HepG2 (cell line): Measurements from ENCODE around the gene NATD1. TPM values are rescaled to one million over a fixed set of nuclear protein-coding genes. Genes with fewer than 3 reads are reported as not detected.
A peak's percentile ranks its signal among the peaks of the same experiment; 100 is the strongest.

ENCODE experiments used
- CBX1 ChIP-seq: IDR thresholded peaks from one replicate; pipeline ENCODE4 v1.6.1; 2016; ENCODE audit warnings: antibody characterized with exemption, low read depth
- ELF1 ChIP-seq: sonication (generic); formaldehyde crosslinking; IDR thresholded peaks from 2 replicates; pipeline ENCODE4 v1.4.0; 2020; ENCODE audit warnings: missing genetic modification reagents
- IRF2 ChIP-seq: IDR thresholded peaks from 2 replicates; pipeline ENCODE4 v1.6.1; 2018; ENCODE audit warnings: missing genetic modification reagents, missing compliant biosample characterization
- JUND ChIP-seq: sonication (generic); formaldehyde crosslinking; IDR thresholded peaks from 2 replicates; pipeline ENCODE4 v1.8.0; 2022; ENCODE audit warnings: mild to moderate bottlenecking, missing genetic modification reagents
- KDM5A ChIP-seq: fragments of 200-600 bp; sonication (generic); IDR thresholded peaks from 2 replicates; pipeline ENCODE4 v1.7.0; 2018; ENCODE audit warnings: antibody characterized with exemption, mild to moderate bottlenecking, low read length, borderline replicate concordance
- NFIB ChIP-seq: sonication (generic); formaldehyde crosslinking; IDR thresholded peaks from 2 replicates; pipeline ENCODE4 v1.9.0; 2021; ENCODE audit warnings: missing genetic modification reagents, mild to moderate bottlenecking, borderline replicate concordance
- SMAD1 ChIP-seq: sonication (generic); formaldehyde crosslinking; IDR thresholded peaks from 2 replicates; pipeline ENCODE4 v1.4.0; 2020; ENCODE audit warnings: missing genetic modification reagents, low read depth, mild to moderate bottlenecking, borderline replicate concordance
- TP53 ChIP-seq: sonication (generic); formaldehyde crosslinking; conservative IDR thresholded peaks from 2 replicates; pipeline ENCODE4 v1.4.0; 2020; ENCODE audit warnings: missing genetic modification reagents
- ZNF331 ChIP-seq: sonication (generic); formaldehyde crosslinking; IDR thresholded peaks from 2 replicates; pipeline ENCODE4 v1.4.0; 2020; ENCODE audit warnings: missing genetic modification reagents
- ZNF430 ChIP-seq: sonication (generic); formaldehyde crosslinking; IDR thresholded peaks from 2 replicates; pipeline ENCODE4 v1.9.0; 2021; ENCODE audit warnings: mild to moderate bottlenecking, missing genetic modification reagents
- ZNF598 ChIP-seq: sonication (generic); formaldehyde crosslinking; IDR thresholded peaks from 2 replicates; pipeline ENCODE4 v1.5.1; 2020; ENCODE audit warnings: mild to moderate bottlenecking, missing genetic modification reagents, borderline replicate concordance
- ZNF605 ChIP-seq: sonication (generic); formaldehyde crosslinking; IDR thresholded peaks from 2 replicates; pipeline ENCODE4 v1.8.0; 2022; ENCODE audit warnings: mild to moderate bottlenecking, missing genetic modification reagents
- polyA plus RNA-seq, 8 experiments: library from polyadenylated mRNA; depleted of rRNA in 3 of 8; stranded (reverse) in 7 of 8; unstranded in 1 of 8; fragments of >200 nt; fragmentation: Illumina TruSeq in 4 of 8; extraction: Trizol in 4 of 8; gene quantifications; 2 replicates each; pipeline versions ENCODE4 v1.2.1 to v1.2.3, GENCODE V29; 2011 to 2016; ENCODE audit warnings: low read depth in 4 of 8, missing spikeins in 1 of 8, mixed read lengths in 1 of 8; ENCODE audit not compliant: insufficient read depth in 1 of 8
- total RNA-seq, 5 experiments: library from RNA; depleted of rRNA; stranded (reverse); fragments of >200 nt; fragmentation: Illumina TruSeq; extraction: Trizol; gene quantifications; 2 replicates each; pipeline ENCODE4 v1.2.3, GENCODE V29; 2016; ENCODE audit warnings: low read depth in 1 of 5
- TF ChIP-seq, protein P1 (sequence below): IDR thresholded peaks from 2 replicates; pipeline ENCODE4 v1.6.1; 2016; ENCODE audit warnings: mild to moderate bottlenecking
- TF ChIP-seq, protein P2 (sequence below): sonication (generic); formaldehyde crosslinking; IDR thresholded peaks from 2 replicates; pipeline ENCODE4 v1.5.1; 2020; ENCODE audit warnings: missing genetic modification reagents, mild to moderate bottlenecking, borderline replicate concordance
- TF ChIP-seq, protein P3 (sequence below): sonication (generic); formaldehyde crosslinking; IDR thresholded peaks from 2 replicates; pipeline ENCODE4 v1.5.0; 2020; ENCODE audit warnings: mild to moderate bottlenecking, missing genetic modification reagents, borderline replicate concordance
- TF ChIP-seq, protein P4 (sequence below): sonication (generic); formaldehyde crosslinking; IDR thresholded peaks from 2 replicates; pipeline ENCODE4 v1.8.0; 2022; ENCODE audit warnings: mild to moderate bottlenecking, missing genetic modification reagents, moderate library complexity
- TF ChIP-seq, protein P5 (sequence below): sonication (generic); formaldehyde crosslinking; IDR thresholded peaks from 2 replicates; pipeline ENCODE4 v1.4.0; 2020; ENCODE audit warnings: mild to moderate bottlenecking, low read depth, missing genetic modification reagents

The NATD1 gene
- total and polyA plus RNA-seq, 2 of the 13 experiments (the other 11 are each of a cell fraction or from before 2014, with no cell fraction given), result 0.31 to 2.3 TPM

DNA sequence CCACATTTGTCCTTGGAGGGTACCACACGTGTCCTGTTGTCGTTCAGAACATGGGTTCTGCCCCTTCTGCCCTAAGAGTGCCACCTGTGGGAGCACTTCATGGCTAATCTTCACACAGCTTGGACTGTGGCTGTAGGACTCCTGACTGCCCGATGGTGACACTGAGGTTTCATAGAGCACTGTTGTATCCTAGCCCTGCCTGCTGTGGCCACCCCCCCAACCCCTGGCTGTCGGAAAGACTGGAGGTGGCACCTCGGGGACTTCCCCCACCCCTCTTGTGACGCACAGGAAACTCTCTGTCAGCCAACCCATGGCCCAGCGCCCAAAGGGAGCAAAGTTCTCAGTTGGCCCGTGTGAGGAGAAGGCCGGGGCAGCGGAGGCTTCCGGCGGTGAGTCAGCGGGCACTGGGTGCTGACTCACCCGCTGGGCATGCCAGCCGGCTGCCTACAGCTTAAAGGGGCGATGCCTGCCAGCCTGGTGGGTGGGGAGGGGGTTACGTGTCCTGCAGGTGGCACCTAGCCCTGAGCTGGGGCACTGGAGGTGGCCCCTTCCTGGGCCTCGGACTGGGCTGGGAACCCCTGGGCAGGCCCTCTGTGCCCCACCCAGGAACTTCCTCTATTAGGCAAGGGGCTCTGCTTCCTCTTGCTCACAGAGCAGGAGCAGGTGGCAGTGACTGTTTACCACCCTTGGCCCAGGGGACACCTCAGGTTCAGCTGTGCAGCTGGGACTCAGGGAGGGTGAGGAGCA is 34.7 kb upstream of the NATD1 start (continued):
- TF ChIP-seq, protein P1, sequence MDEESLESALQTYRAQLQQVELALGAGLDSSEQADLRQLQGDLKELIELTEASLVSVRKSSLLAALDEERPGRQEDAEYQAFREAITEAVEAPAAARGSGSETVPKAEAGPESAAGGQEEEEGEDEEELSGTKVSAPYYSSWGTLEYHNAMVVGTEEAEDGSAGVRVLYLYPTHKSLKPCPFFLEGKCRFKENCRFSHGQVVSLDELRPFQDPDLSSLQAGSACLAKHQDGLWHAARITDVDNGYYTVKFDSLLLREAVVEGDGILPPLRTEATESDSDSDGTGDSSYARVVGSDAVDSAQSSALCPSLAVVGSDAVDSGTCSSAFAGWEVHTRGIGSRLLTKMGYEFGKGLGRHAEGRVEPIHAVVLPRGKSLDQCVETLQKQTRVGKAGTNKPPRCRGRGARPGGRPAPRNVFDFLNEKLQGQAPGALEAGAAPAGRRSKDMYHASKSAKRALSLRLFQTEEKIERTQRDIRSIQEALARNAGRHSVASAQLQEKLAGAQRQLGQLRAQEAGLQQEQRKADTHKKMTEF, result peak; percentile 86; the same call in 1 of the 2 replicates
- TF ChIP-seq CBX1, result no peak
- TF ChIP-seq ZNF430 (CRISPR knock-in tag), result peak; percentile 58; the same call in 1 of the 2 replicates
- TF ChIP-seq JUND (CRISPR knock-in tag), result peak; percentile 97
- TF ChIP-seq, protein P2, sequence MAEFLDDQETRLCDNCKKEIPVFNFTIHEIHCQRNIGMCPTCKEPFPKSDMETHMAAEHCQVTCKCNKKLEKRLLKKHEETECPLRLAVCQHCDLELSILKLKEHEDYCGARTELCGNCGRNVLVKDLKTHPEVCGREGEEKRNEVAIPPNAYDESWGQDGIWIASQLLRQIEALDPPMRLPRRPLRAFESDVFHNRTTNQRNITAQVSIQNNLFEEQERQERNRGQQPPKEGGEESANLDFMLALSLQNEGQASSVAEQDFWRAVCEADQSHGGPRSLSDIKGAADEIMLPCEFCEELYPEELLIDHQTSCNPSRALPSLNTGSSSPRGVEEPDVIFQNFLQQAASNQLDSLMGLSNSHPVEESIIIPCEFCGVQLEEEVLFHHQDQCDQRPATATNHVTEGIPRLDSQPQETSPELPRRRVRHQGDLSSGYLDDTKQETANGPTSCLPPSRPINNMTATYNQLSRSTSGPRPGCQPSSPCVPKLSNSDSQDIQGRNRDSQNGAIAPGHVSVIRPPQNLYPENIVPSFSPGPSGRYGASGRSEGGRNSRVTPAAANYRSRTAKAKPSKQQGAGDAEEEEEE, result no peak
- TF ChIP-seq, protein P3, sequence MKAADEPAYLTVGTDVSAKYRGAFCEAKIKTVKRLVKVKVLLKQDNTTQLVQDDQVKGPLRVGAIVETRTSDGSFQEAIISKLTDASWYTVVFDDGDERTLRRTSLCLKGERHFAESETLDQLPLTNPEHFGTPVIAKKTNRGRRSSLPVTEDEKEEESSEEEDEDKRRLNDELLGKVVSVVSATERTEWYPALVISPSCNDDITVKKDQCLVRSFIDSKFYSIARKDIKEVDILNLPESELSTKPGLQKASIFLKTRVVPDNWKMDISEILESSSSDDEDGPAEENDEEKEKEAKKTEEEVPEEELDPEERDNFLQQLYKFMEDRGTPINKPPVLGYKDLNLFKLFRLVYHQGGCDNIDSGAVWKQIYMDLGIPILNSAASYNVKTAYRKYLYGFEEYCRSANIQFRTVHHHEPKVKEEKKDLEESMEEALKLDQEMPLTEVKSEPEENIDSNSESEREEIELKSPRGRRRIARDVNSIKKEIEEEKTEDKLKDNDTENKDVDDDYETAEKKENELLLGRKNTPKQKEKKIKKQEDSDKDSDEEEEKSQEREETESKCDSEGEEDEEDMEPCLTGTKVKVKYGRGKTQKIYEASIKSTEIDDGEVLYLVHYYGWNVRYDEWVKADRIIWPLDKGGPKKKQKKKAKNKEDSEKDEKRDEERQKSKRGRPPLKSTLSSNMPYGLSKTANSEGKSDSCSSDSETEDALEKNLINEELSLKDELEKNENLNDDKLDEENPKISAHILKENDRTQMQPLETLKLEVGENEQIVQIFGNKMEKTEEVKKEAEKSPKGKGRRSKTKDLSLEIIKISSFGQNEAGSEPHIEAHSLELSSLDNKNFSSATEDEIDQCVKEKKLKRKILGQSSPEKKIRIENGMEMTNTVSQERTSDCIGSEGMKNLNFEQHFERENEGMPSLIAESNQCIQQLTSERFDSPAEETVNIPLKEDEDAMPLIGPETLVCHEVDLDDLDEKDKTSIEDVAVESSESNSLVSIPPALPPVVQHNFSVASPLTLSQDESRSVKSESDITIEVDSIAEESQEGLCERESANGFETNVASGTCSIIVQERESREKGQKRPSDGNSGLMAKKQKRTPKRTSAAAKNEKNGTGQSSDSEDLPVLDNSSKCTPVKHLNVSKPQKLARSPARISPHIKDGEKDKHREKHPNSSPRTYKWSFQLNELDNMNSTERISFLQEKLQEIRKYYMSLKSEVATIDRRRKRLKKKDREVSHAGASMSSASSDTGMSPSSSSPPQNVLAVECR (CRISPR knock-in tag), result peak; percentile 89
- TF ChIP-seq, protein P4, sequence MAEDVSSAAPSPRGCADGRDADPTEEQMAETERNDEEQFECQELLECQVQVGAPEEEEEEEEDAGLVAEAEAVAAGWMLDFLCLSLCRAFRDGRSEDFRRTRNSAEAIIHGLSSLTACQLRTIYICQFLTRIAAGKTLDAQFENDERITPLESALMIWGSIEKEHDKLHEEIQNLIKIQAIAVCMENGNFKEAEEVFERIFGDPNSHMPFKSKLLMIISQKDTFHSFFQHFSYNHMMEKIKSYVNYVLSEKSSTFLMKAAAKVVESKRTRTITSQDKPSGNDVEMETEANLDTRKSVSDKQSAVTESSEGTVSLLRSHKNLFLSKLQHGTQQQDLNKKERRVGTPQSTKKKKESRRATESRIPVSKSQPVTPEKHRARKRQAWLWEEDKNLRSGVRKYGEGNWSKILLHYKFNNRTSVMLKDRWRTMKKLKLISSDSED, result no peak
- TF ChIP-seq KDM5A, result no peak
- TF ChIP-seq ZNF331 (CRISPR knock-in tag), result 0 out of 2 replicates have a peak, but pooled peaks have one; percentile 48
- 0 out of 2 replicates have a peak, but pooled peaks have one; percentile 39 for TF ChIP-seq TP53 (CRISPR knock-in tag)
- TF ChIP-seq ZNF598 (CRISPR knock-in tag), result no peak
- TF ChIP-seq, protein P5, sequence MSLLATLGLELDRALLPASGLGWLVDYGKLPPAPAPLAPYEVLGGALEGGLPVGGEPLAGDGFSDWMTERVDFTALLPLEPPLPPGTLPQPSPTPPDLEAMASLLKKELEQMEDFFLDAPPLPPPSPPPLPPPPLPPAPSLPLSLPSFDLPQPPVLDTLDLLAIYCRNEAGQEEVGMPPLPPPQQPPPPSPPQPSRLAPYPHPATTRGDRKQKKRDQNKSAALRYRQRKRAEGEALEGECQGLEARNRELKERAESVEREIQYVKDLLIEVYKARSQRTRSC (CRISPR knock-in tag), result no peak
- TF ChIP-seq NFIB (CRISPR knock-in tag), result no peak
- peak; percentile 66; the same call in 1 of the 2 replicates for TF ChIP-seq ELF1
- TF ChIP-seq IRF2 (CRISPR knock-in tag), result peak; percentile 45; the same call in 1 of the 2 replicates
- TF ChIP-seq ZNF605 (CRISPR knock-in tag), result no peak; the same call in 1 of the 2 replicates
- TF ChIP-seq SMAD1 (CRISPR knock-in tag), result no peak
